SU-DHL-6 (cell line): ENCODE results near the gene CREB3L4.

ENCODE experiments used
- H2AFZ ChIP-seq: fragments of 200-600 bp; sonication (generic); 2 replicates; pipeline ENCODE4 v1.6.1; 2014; ENCODE audit warnings: low read depth, mild to moderate bottlenecking, moderate library complexity, mixed read lengths, antibody characterized with exemption, low read length; ENCODE audit not compliant: severe bottlenecking
- H3F3A ChIP-seq: fragments of 200-600 bp; shearing (Covaris generic); 2 replicates; pipeline ENCODE4 v1.6.0; 2016; ENCODE audit warnings: antibody characterized with exemption, mild to moderate bottlenecking; ENCODE audit not compliant: insufficient read depth
- H3K27ac ChIP-seq: fragments of 200-600 bp; sonication (generic); 2 replicates; pipeline ENCODE4 v1.5.1; 2016; ENCODE audit warnings: low read depth, mild to moderate bottlenecking, low read length, moderate library complexity, mixed read lengths
- H3K27me3 ChIP-seq: fragments of 200-600 bp; sonication (generic), shearing (Covaris generic); 2 replicates; pipeline ENCODE4 v1.6.0; 2014; ENCODE audit warnings: mild to moderate bottlenecking, low read length
- H3K36me3 ChIP-seq: fragments of 200-600 bp; sonication (generic); 2 replicates; pipeline ENCODE4 v1.6.1; 2014; ENCODE audit warnings: mild to moderate bottlenecking, low read length, mixed read lengths
- H3K4me2 ChIP-seq: fragments of 300-600, 200-600 bp; shearing (Covaris generic), sonication (generic); 2 replicates; pipeline ENCODE4 v1.6.0; 2014; ENCODE audit warnings: low read length, low read depth, mild to moderate bottlenecking; ENCODE audit not compliant: poor library complexity, severe bottlenecking
- H3K4me3 ChIP-seq: fragments of 200-600 bp; sonication (generic); 2 replicates; pipeline ENCODE4 v1.5.1; 2014; ENCODE audit warnings: antibody characterized with exemption, low read length, mild to moderate bottlenecking, mixed read lengths; ENCODE audit not compliant: insufficient read depth, poor library complexity, severe bottlenecking
- H3K79me2 ChIP-seq: fragments of 200-600 bp; sonication (generic); 2 replicates; pipeline ENCODE4 v1.6.1; 2014; ENCODE audit warnings: mild to moderate bottlenecking, low read length, moderate library complexity; ENCODE audit not compliant: insufficient read depth
- H3K9ac ChIP-seq: fragments of 200-600 bp; sonication (generic); 2 replicates; pipeline ENCODE4 v1.7.0; 2014; ENCODE audit warnings: mild to moderate bottlenecking, low read length
- H3K9me2 ChIP-seq: fragments of 200-600 bp; sonication (generic); replicated peaks from 2 replicates; pipeline ENCODE4 v1.6.1; 2014; ENCODE audit warnings: low read length; ENCODE audit not compliant: insufficient read depth
- H3K9me3 ChIP-seq: fragments of 200-600 bp; sonication (generic); 2 replicates; pipeline ENCODE4 v1.6.1; 2014; ENCODE audit warnings: low read length, mixed read lengths; ENCODE audit not compliant: insufficient read depth
- H4K20me1 ChIP-seq: fragments of 200-600 bp; sonication (generic); 2 replicates; pipeline ENCODE4 v1.6.1; 2014; ENCODE audit warnings: low read depth, mild to moderate bottlenecking, antibody characterized with exemption, low read length, moderate library complexity, mixed read lengths
- CTCF ChIP-seq: fragments of 200-600 bp; sonication (generic); IDR thresholded peaks from one replicate; pipeline ENCODE4 v1.5.1; 2017; ENCODE audit warnings: antibody characterized with exemption, mild to moderate bottlenecking, low read length, moderate library complexity; ENCODE audit not compliant: insufficient read depth, poor library complexity, severe bottlenecking
- EZH2phosphoT487 ChIP-seq: fragments of 200-600 bp; sonication (generic), shearing (Covaris generic); conservative IDR thresholded peaks from 2 replicates; pipeline ENCODE4 v1.6.1; 2018; ENCODE audit warnings: mild to moderate bottlenecking, antibody characterized with exemption, low read length, moderate library complexity, mixed read lengths

Gene CREB3L4

GRCh38 chr1:153968408-153968807, 706 bp downstream of the CREB3L4 start:
- Histone ChIP-seq H3K27me3 (no peaks in the 10 kb centered on the region), H3F3A (peaks cover 18% of the 10 kb centered on the region), H3K27ac (no peak overlapping the region), H3K9me2 (no peaks in the 10 kb centered on the region), H4K20me1 (no peaks in the 10 kb centered on the region), H3K4me3 (peak overlapping the region; percentile 64), H3K36me3 (no peaks in the 10 kb centered on the region), H3K79me2 (peaks cover 16% of the 10 kb centered on the region; the same call in 1 of the 2 replicates), H3K9ac (peak overlapping the region; percentile 83), H3K4me2 (peak overlapping the region; percentile 77), H2AFZ (no peak overlapping the region), H3K9me3 (no peaks in the 10 kb centered on the region)
- TF ChIP-seq EZH2phosphoT487: no peak
- TF ChIP-seq CTCF: no peak

- Histone ChIP-seq H3K9me3 (no peaks in the 10 kb centered on the region), H3K27me3 (no peaks in the 10 kb centered on the region), H3K4me3 (peak overlapping the region; percentile 64), H3K27ac (no peak overlapping the region), H3K4me2 (peak overlapping the region; percentile 77), H3K79me2 (peaks cover 13% of the 10 kb centered on the region; the same call in 1 of the 2 replicates), H3K9me2 (no peaks in the 10 kb centered on the region), H2AFZ (no peak overlapping the region), H3K36me3 (no peaks in the 10 kb centered on the region), H3K9ac (peak overlapping the region; percentile 83), H4K20me1 (no peaks in the 10 kb centered on the region), H3F3A (peaks cover 18% of the 10 kb centered on the region)
- no peak for TF ChIP-seq CTCF
- no peak for TF ChIP-seq EZH2phosphoT487
Observed at GRCh38 chr1:153968972-153969371, 1.3 kb downstream of the CREB3L4 start.

GRCh38 chr1:153970346-153970745, 2.6 kb downstream of the CREB3L4 start:
- Histone ChIP-seq H3F3A (peaks cover 24% of the 10 kb centered on the region), H3K27ac (no peak overlapping the region), H3K9ac (no peak overlapping the region), H3K9me2 (no peaks in the 10 kb centered on the region), H3K36me3 (no peaks in the 10 kb centered on the region), H3K9me3 (no peaks in the 10 kb centered on the region), H3K79me2 (peaks cover 6% of the 10 kb centered on the region; the same call in 1 of the 2 replicates), H3K4me3 (no peak overlapping the region), H4K20me1 (no peaks in the 10 kb centered on the region), H3K4me2 (no peak overlapping the region), H3K27me3 (no peaks in the 10 kb centered on the region), H2AFZ (no peak overlapping the region)
- no peak for TF ChIP-seq CTCF
